GM23248 (cell line): ENCODE results near the gene PRSS1. TPM values are rescaled to one million over a fixed set of nuclear protein-coding genes. Genes with fewer than 3 reads are reported as not detected.

Experiments used
- DNase-seq: peaks from one replicate; pipeline ENCODE4 v3.0.0-alpha.2; 2015
- H2AFZ ChIP-seq: fragments of 200-600 bp; sonication (generic); 2 replicates; pipeline ENCODE4 v1.6.1; 2016; ENCODE audit warnings: antibody characterized with exemption
- H3F3A ChIP-seq: fragments of 200-600 bp; sonication (generic); 2 replicates; pipeline ENCODE4 v1.6.1; 2016; ENCODE audit warnings: mild to moderate bottlenecking, antibody characterized with exemption, mixed run types; ENCODE audit not compliant: insufficient read depth
- H3K27ac ChIP-seq: fragments of 200-600 bp; sonication (generic); 2 replicates; pipeline ENCODE4 v1.5.1; 2016; ENCODE audit warnings: mild to moderate bottlenecking
- H3K27me3 ChIP-seq: fragments of 200-600 bp; sonication (generic); replicated peaks from 2 replicates; pipeline ENCODE4 v1.6.1; 2016; ENCODE audit warnings: mild to moderate bottlenecking; ENCODE audit not compliant: insufficient read depth
- H3K36me3 ChIP-seq: fragments of 200-600 bp; sonication (generic); 2 replicates; pipeline ENCODE4 v1.6.1; 2016; ENCODE audit warnings: low read depth, mild to moderate bottlenecking
- H3K4me1 ChIP-seq: fragments of 200-600 bp; sonication (generic); 2 replicates; pipeline ENCODE4 v1.6.1; 2016; ENCODE audit warnings: mild to moderate bottlenecking; ENCODE audit not compliant: insufficient read depth
- H3K4me2 ChIP-seq: fragments of 200-600 bp; sonication (generic); one replicate; pipeline ENCODE4 v1.6.1; 2016; ENCODE audit warnings: mild to moderate bottlenecking; ENCODE audit not compliant: unreplicated experiment
- H3K4me3 ChIP-seq: fragments of 200-600 bp; sonication (generic); 2 replicates; pipeline ENCODE4 v1.5.1; 2016; ENCODE audit warnings: mild to moderate bottlenecking
- H3K79me2 ChIP-seq: fragments of 200-600 bp; sonication (generic); 2 replicates; pipeline ENCODE4 v1.6.1; 2016; ENCODE audit warnings: mild to moderate bottlenecking; ENCODE audit not compliant: insufficient read depth
- H3K9ac ChIP-seq: fragments of 200-600 bp; sonication (generic); 2 replicates; pipeline ENCODE4 v1.6.1; 2016; ENCODE audit warnings: mild to moderate bottlenecking
- H3K9me2 ChIP-seq: fragments of 200-600 bp; sonication (generic); 2 replicates; pipeline ENCODE4 v1.6.1; 2016; ENCODE audit warnings: mixed run types, mild to moderate bottlenecking, moderate library complexity; ENCODE audit not compliant: insufficient read depth
- H3K9me3 ChIP-seq: fragments of 200-600 bp; sonication (generic); one replicate; pipeline ENCODE4 v1.6.1; 2017; ENCODE audit warnings: low read depth
- H4K20me1 ChIP-seq: fragments of 200-600 bp; sonication (generic); 2 replicates; pipeline ENCODE4 v1.6.0; 2016; ENCODE audit not compliant: insufficient read depth
- EZH2 ChIP-seq: fragments of 200-600 bp; sonication (generic); IDR thresholded peaks from 2 replicates; pipeline ENCODE4 v1.6.1; 2018; ENCODE audit warnings: antibody characterized with exemption, mild to moderate bottlenecking; ENCODE audit not compliant: insufficient read depth, poor library complexity, severe bottlenecking
- EZH2phosphoT487 ChIP-seq: fragments of 200-600 bp; sonication (generic); IDR thresholded peaks from 2 replicates; pipeline ENCODE4 v1.6.1; 2018; ENCODE audit warnings: antibody characterized with exemption, moderate library complexity, mild to moderate bottlenecking, low read depth; ENCODE audit not compliant: insufficient read depth
- WGBS, 2 experiments: methylation state at CpG; one replicate each; pipeline ENCODE4 v1.1.6; 2015 to 2017; ENCODE audit warnings: low lambda C conversion rate in 2 of 2, low coverage in 1 of 2; ENCODE audit errors: missing lambda C conversion rate in 2 of 2; 5-methylcytosine and 5-hydroxymethylcytosine counted together
- in situ Hi-C: fragments of 300-500 bp; cut with MboI; formaldehyde crosslinking; loops from 2 replicates; pipeline ENCODE4 v1.15.0; 2020
- polyA plus RNA-seq: library from polyadenylated mRNA; unstranded; fragments of >200 nt; fragmentation: Nextera tagmentation; extraction: Ambion mirVana; gene quantifications from 2 replicates; pipeline ENCODE4 v1.2.1, GENCODE V29; 2016
- total RNA-seq: library from RNA; depleted of rRNA; stranded (reverse); fragments of >200 nt; shearing (Covaris generic); gene quantifications from 2 replicates; pipeline ENCODE4 v1.2.3, GENCODE V29; 2014

The PRSS1 gene
- total and polyA plus RNA-seq, 2 experiments from 2014 or later, result not detected

DNA sequence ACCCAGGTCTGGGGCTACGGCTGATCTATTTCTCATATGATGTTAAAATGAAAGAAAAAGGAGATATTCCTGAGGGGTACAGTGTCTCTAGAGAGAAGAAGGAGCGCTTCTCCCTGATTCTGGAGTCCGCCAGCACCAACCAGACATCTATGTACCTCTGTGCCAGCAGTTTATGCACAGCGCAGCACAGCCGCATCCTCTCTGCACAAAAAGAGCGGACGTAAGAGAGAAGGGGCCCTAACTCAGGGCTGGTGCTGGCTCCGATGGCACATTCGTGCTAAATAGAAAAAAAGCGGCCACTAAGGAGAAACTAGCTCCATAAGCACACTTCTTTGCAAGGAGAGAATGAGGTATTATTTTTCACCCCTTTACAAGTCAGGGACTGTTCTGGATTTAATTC lies 28.3 kb upstream of the PRSS1 start:
- H3K27ac ChIP-seq, result no peak overlapping the region
- 71 to 75% methylated on average over 10 of the region's 10 CpGs for WGBS, 2 experiments
- in situ Hi-C loops, result no loop called here
- H3K4me1 ChIP-seq, result no peaks in the 10 kb centered on the region
- no peak overlapping the region for H3K9ac ChIP-seq
- no peak overlapping the region for H3K4me2 ChIP-seq
- peaks cover 21% of the 10 kb centered on the region for H3K27me3 ChIP-seq
- no peaks in the 10 kb centered on the region for H3K79me2 ChIP-seq
- no peaks in the 10 kb centered on the region for H3K36me3 ChIP-seq
- no peaks in the 10 kb centered on the region for H3K9me3 ChIP-seq
- no peak for DNase-seq
- H2AFZ ChIP-seq, result no peak overlapping the region
- H4K20me1 ChIP-seq, result no peaks in the 10 kb centered on the region
- no peaks in the 10 kb centered on the region for H3K9me2 ChIP-seq
- no peak overlapping the region for H3K4me3 ChIP-seq
- no peak for TF ChIP-seq EZH2phosphoT487
- TF ChIP-seq EZH2, result no peak
- no peaks in the 10 kb centered on the region for H3F3A ChIP-seq

DNA sequence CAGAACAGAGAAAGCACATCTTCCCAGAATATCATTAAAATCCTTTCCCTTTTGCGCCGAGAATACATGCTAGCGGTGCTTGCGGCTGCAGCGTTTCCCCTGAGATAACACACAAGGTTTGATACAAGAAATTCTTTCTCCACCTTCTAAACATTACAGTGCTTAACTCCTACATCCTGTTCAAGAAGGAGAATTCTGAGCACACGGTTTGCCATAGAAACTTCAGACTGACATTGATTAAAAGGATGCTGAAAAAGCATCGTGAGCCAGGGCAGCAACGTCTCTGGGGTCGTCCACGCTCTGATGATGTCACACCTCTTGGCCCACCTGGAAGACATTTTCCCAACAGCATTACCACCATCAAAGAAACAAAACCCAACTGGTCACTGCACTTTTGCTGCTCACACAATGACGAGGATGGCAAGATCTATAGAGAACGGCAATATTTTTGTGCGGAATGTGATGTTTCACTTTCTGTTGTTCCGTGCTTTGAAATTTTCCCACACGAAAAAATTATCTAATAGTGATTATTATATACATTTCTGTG lies 27.0 kb upstream of the PRSS1 start:
- WGBS, 2 experiments, result 48 to 50% methylated on average over 15 of the region's 15 CpGs
- H3K9ac ChIP-seq, result no peak overlapping the region
- H3K27me3 ChIP-seq, result peaks cover 21% of the 10 kb centered on the region
- H3K79me2 ChIP-seq, result no peaks in the 10 kb centered on the region
- H3K4me3 ChIP-seq, result no peak overlapping the region
- H3K9me2 ChIP-seq, result no peaks in the 10 kb centered on the region
- no peaks in the 10 kb centered on the region for H3K4me1 ChIP-seq
- no peaks in the 10 kb centered on the region for H3K36me3 ChIP-seq
- DNase-seq, result no peak
- TF ChIP-seq EZH2 (no peak), EZH2phosphoT487 (no peak)
- no peak overlapping the region for H3K27ac ChIP-seq
- H2AFZ ChIP-seq, result no peak overlapping the region
- no peaks in the 10 kb centered on the region for H3K9me3 ChIP-seq
- in situ Hi-C loops, result no loop called here
- H4K20me1 ChIP-seq, result no peaks in the 10 kb centered on the region
- H3F3A ChIP-seq, result no peaks in the 10 kb centered on the region
- no peak overlapping the region for H3K4me2 ChIP-seq

- whole genome bisulfite sequencing, 2 experiments, result 58 to 65% methylated on average over 8 of the region's 8 CpGs
- no peak for DNase-seq
- Histone ChIP-seq H3K79me2 (no peaks in the 10 kb centered on the region), H3K9me3 (no peaks in the 10 kb centered on the region), H3K27ac (no peak overlapping the region), H3K4me1 (no peaks in the 10 kb centered on the region), H3K4me3 (no peak overlapping the region), H3F3A (no peaks in the 10 kb centered on the region), H3K36me3 (no peaks in the 10 kb centered on the region), H3K4me2 (no peak overlapping the region), H3K9ac (no peak overlapping the region), H3K27me3 (peaks cover 13% of the 10 kb centered on the region; the same call in 1 of the 2 replicates), H4K20me1 (no peaks in the 10 kb centered on the region), H3K9me2 (no peaks in the 10 kb centered on the region; the same call in 1 of the 2 replicates), H2AFZ (no peak overlapping the region)
- in situ Hi-C loops, result no loop called here
- no peak for TF ChIP-seq EZH2phosphoT487
- TF ChIP-seq EZH2, result no peak
Observed at GRCh38 chr7:142733271-142733670, 16.0 kb upstream of the PRSS1 start.

DNA sequence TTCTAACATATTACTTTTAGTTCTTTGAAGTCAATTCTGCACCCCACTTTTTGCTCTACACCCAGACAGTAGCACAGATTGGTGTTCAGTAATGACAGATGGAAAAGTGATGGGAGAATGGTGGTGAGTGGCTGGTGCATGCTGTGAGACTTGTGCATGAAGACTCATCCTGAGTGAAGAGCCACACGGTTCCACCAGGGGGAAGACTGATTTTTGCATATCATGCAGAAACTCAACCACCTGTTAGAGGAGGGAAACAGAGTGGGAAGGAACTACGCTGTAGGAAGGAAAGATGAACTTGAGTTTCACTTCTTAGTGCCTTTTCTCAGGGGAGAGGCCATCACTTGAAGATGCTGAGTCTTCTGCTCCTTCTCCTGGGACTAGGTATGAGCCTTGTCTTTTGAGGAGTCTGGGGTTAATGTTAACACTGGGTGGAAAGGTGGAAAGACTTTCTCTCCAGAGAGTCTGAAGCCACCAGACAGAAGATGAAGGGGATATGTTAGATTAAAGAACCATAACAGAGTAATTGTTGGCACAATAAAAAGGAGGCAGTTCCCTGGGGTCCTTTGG lies 9.3 kb upstream of the PRSS1 start:
- Histone ChIP-seq H4K20me1 (no peaks in the 10 kb centered on the region), H3K27ac (no peak overlapping the region), H3K9ac (no peak overlapping the region), H3F3A (no peaks in the 10 kb centered on the region), H3K4me2 (no peak overlapping the region), H3K4me1 (no peaks in the 10 kb centered on the region), H3K9me3 (no peaks in the 10 kb centered on the region), H3K9me2 (no peaks in the 10 kb centered on the region), H3K4me3 (no peak overlapping the region), H2AFZ (no peak overlapping the region), H3K36me3 (no peaks in the 10 kb centered on the region), H3K27me3 (no peaks in the 10 kb centered on the region; the same call in none of the 2 replicates), H3K79me2 (no peaks in the 10 kb centered on the region)
- in situ Hi-C loops, result no loop called here
- WGBS, 2 experiments, result 44 to 47% methylated on average over 2 of the region's 2 CpGs
- no peak for TF ChIP-seq EZH2
- no peak for TF ChIP-seq EZH2phosphoT487
- DNase-seq, result no peak
